Lung (tissue), 12 donors: Measurements from ENCODE around the gene PCBP3. TPM values are rescaled to one million over a fixed set of nuclear protein-coding genes. Genes with fewer than 3 reads are reported as not detected.

Experiments used
- ATAC-seq: fragments of 200-7000 bp; cut with Tn5 transposase; one replicate; pipeline ENCODE4 v1.9.1; 2020; ENCODE audit warnings: moderate number of reproducible peaks; ENCODE audit not compliant: insufficient read depth, low FRiP score
- DNase-seq, 3 donors: peaks; one replicate each; pipeline ENCODE4 v3.0.0-alpha.2; 2013 to 2017
- H3K27ac ChIP-seq, 2 donors: one replicate each; pipeline ENCODE4 v1.5.1; 2013; ENCODE audit warnings: mild to moderate bottlenecking in 2 of 2, moderate library complexity in 2 of 2, control low read depth in 1 of 2, inconsistent platforms in 1 of 2, low read depth in 1 of 2, low read length in 1 of 2
- H3K27me3 ChIP-seq, 3 donors: one replicate each; pipeline ENCODE4 v1.5.1; 2013; ENCODE audit warnings: low read length in 2 of 3; ENCODE audit not compliant: control insufficient read depth in 3 of 3, insufficient read depth in 3 of 3
- H3K36me3 ChIP-seq, 4 donors: one replicate each; pipeline ENCODE4 v1.5.1; 2013; ENCODE audit warnings: low read length in 4 of 4, mild to moderate bottlenecking in 1 of 4, moderate library complexity in 1 of 4; ENCODE audit not compliant: control insufficient read depth in 4 of 4, insufficient read depth in 4 of 4
- H3K4me1 ChIP-seq, 5 donors: one replicate each; pipeline ENCODE4 v1.5.1; 2013; ENCODE audit warnings: low read length in 5 of 5, mild to moderate bottlenecking in 2 of 5, moderate library complexity in 1 of 5; ENCODE audit not compliant: control insufficient read depth in 5 of 5, insufficient read depth in 5 of 5
- H3K4me3 ChIP-seq: one replicate; pipeline ENCODE4 v1.5.1; 2013; ENCODE audit warnings: mild to moderate bottlenecking, control low read depth, moderate library complexity
- H3K9ac ChIP-seq, 2 donors: one replicate each; pipeline ENCODE4 v1.5.1; 2013; ENCODE audit warnings: low read length in 2 of 2, control low read depth in 1 of 2; ENCODE audit not compliant: insufficient read depth in 1 of 2
- H3K9me3 ChIP-seq, 4 donors: one replicate each; pipeline ENCODE4 v1.5.1; 2013; ENCODE audit warnings: low read length in 3 of 4, mild to moderate bottlenecking in 1 of 4, moderate library complexity in 1 of 4; ENCODE audit not compliant: control insufficient read depth in 4 of 4, insufficient read depth in 3 of 4
- WGBS, 2 donors: extraction: QIAGEN DNeasy Blood & Tissue Kit; methylation state at CpG; one replicate each; pipeline ENCODE4 v1.1.7; 2013; 5-methylcytosine and 5-hydroxymethylcytosine counted together
- polyA plus RNA-seq, 2 donors: library from polyadenylated mRNA; stranded (reverse); fragments of 200-250 nt; gene quantifications; one replicate each; pipeline ENCODE4 v1.2.1, GENCODE V29; 2013
- total RNA-seq, 2 donors: library from RNA; depleted of rRNA in 1 of 2; stranded (reverse); fragments of >200 nt in 1 of 2; gene quantifications; one replicate each; pipeline ENCODE4 v1.2.1, GENCODE V29; 2014 to 2021
- TF ChIP-seq, protein P1 (sequence below): IDR thresholded peaks from 2 replicates; pipeline ENCODE4 v1.5.1; 2012; ENCODE audit warnings: mild to moderate bottlenecking; ENCODE audit errors: control extremely low read depth, extremely low read depth
- donor health status: control.
- donor health status: control.
- donor health status: Bipolar disorder and iron deficiency.
- donor health status: healthy.
- donor health status: DM: yes; HTN: yes; CAD: no.

PCBP3 gene
- total and polyA plus RNA-seq, 4 donors, result 1.6 to 8.2 (median 3.1) TPM

DNA sequence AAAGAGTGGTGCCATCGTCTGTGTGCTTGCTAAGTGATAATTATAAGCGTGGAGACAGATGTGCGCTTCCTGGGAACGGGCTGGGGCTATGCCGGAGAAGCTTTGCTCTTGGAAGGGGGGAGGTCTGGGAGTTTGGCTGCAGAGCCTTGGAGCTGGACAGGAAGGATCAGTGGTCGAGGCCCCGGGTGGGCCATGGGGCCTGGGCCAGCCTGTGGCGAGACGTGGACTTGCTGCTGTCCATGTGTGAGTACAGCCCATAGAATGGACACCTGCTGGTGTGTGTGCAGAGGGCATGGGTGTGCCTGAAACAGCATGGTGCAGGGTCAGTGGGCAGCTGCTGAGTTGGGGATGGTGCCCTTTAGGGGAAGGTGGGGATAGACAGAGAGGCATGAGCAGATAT, 121.3 kb downstream of the PCBP3 start:
- no peak overlapping the region for H3K4me3 ChIP-seq
- no peaks in the 10 kb centered on the region for H3K36me3 ChIP-seq
- no peak overlapping the region for H3K27ac ChIP-seq
- TF ChIP-seq, protein P1, sequence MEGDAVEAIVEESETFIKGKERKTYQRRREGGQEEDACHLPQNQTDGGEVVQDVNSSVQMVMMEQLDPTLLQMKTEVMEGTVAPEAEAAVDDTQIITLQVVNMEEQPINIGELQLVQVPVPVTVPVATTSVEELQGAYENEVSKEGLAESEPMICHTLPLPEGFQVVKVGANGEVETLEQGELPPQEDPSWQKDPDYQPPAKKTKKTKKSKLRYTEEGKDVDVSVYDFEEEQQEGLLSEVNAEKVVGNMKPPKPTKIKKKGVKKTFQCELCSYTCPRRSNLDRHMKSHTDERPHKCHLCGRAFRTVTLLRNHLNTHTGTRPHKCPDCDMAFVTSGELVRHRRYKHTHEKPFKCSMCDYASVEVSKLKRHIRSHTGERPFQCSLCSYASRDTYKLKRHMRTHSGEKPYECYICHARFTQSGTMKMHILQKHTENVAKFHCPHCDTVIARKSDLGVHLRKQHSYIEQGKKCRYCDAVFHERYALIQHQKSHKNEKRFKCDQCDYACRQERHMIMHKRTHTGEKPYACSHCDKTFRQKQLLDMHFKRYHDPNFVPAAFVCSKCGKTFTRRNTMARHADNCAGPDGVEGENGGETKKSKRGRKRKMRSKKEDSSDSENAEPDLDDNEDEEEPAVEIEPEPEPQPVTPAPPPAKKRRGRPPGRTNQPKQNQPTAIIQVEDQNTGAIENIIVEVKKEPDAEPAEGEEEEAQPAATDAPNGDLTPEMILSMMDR, result no peak
- H3K27me3 ChIP-seq, result no peaks in the 10 kb centered on the region
- 87 to 88% methylated on average over 9 of the region's 9 CpGs for WGBS, 2 donors
- peaks cover 0 to 16% (median 2%) of the 10 kb centered on the region in 5 donors for H3K4me1 ChIP-seq
- no peaks in the 10 kb centered on the region for H3K9me3 ChIP-seq
- ATAC-seq (no peak), DNase-seq (no peak)
- H3K9ac ChIP-seq, result no peak overlapping the region

DNA sequence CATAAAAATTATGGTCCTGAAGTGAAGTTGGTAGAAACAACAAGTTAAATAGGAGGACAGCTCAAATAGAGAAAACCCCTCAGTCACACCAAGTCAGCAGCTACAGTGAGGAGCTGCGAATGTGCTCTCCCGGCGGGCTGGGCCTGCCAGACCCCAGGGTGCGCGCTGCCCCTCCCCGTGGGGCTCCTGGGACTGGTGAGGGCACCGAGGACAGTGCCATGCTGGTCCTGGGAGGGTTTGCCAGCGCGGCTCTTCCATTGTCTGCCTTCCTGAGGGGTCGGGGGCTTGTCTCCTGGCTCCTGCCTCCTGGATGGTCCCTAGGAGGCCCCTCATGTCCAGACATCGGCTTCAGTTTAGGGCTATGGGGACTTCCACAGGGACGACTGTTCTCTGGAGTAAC, 121.8 kb downstream of the PCBP3 start:
- Histone ChIP-seq H3K9ac (no peak overlapping the region), H3K4me3 (no peak overlapping the region), H3K9me3 (no peaks in the 10 kb centered on the region), H3K27me3 (no peaks in the 10 kb centered on the region), H3K27ac (no peak overlapping the region), H3K4me1 (peaks cover 0 to 16% (median 2%) of the 10 kb centered on the region in 5 donors), H3K36me3 (no peaks in the 10 kb centered on the region)
- TF ChIP-seq, protein P1, result no peak
- ATAC-seq, result no peak
- 89 to 97% methylated on average over 12 of the region's 12 CpGs for WGBS, 2 donors
- DNase-seq, result no peak

DNA sequence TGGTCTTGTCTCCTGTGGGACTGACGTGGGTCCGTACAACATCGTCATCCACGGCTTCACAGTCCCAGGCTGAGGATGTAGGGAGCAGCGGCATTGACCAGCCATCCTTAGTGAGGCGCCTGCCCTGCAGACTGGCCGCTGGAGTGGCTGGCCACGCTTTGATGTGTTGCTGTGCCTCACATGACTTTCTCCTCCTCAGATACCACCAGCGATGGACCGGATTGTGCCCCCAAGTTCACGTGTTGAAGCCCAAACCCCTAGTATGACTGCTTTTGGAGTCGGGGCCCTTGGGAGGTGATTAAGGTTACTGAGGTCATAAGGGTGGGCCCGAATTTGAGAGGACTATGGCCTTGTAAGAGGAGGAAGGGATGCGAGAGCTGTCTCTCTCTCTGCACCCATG, 122.5 kb downstream of the PCBP3 start:
- no peak for DNase-seq

More for the DNA sequence above, 122.5 kb downstream of the PCBP3 start:
- Histone ChIP-seq H3K27ac (no peak overlapping the region), H3K36me3 (no peaks in the 10 kb centered on the region), H3K9ac (no peak overlapping the region), H3K4me3 (no peak overlapping the region), H3K27me3 (no peaks in the 10 kb centered on the region), H3K4me1 (peaks cover 0 to 16% (median 2%) of the 10 kb centered on the region in 5 donors), H3K9me3 (no peaks in the 10 kb centered on the region)
- no peak for ATAC-seq
- TF ChIP-seq, protein P1, result no peak
- WGBS, 2 donors, result 89 to 91% methylated on average over 14 of the region's 14 CpGs
